ENCODE results near the gene NUDC.
"Not testable (repeated sequence)": the region's sequence is repeated elsewhere in the genome, so short reads cannot be mapped to it uniquely, and the experiment has no call there.

Gene NUDC

GRCh38 chr1:26911399-26912146 lies 10.0 kb upstream of the NUDC start:
- DNase-seq (ENCODE audit: low read depth): no peak

- no peak for DNase-seq (ENCODE audit: low read depth)
Measured at GRCh38 chr1:26912147-26912490, 9.4 kb upstream of the NUDC start.

GRCh38 chr1:26913389-26913753 lies 8.2 kb upstream of the NUDC start:
- DNase-seq (ENCODE audit: low read depth): no peak

- DNase-seq (ENCODE audit: low read depth): peak; percentile 40
Measured at GRCh38 chr1:26913754-26914619, 7.6 kb upstream of the NUDC start, which contains the start of gene NR0B2. Gene NR0B2, minus strand, starts transcription at chr1:26913975. Its CDS starts 35 bp downstream, at chr1:26913940.

- no peak for DNase-seq (ENCODE audit: low read depth)
Measured at GRCh38 chr1:26915204-26915842, 6.2 kb upstream of the NUDC start.

- DNase-seq (ENCODE audit: low read depth): no peak
Measured at GRCh38 chr1:26921126-26921539, 410 bp upstream of the NUDC start.

- no peak for DNase-seq (ENCODE audit: low read depth)
Measured at GRCh38 chr1:26922431-26922729, 837 bp downstream of the NUDC start.

GRCh38 chr1:26922901-26923300 lies 1.4 kb downstream of the NUDC start:
- DNase-seq (ENCODE audit: low read depth): no peak

GRCh38 chr1:26923711-26924110 lies 2.2 kb downstream of the NUDC start:
- no peak for DNase-seq (ENCODE audit: low read depth)

- no peak for DNase-seq (ENCODE audit: low read depth)
Measured at GRCh38 chr1:26932531-26932930, 11.0 kb downstream of the NUDC start.

GRCh38 chr1:26936823-26937222 lies 15.3 kb downstream of the NUDC start:
- DNase-seq (ENCODE audit: low read depth): no peak

GRCh38 chr1:26938004-26938658 lies 16.6 kb downstream of the NUDC start:
- DNase-seq (ENCODE audit: low read depth): no peak

GRCh38 chr1:26938659-26939025 lies 17.1 kb downstream of the NUDC start:
- no peak for DNase-seq (ENCODE audit: low read depth)

GRCh38 chr1:26941311-26941710 lies 19.8 kb downstream of the NUDC start:
- DNase-seq (ENCODE audit: low read depth): no peak

- DNase-seq (ENCODE audit: low read depth): no peak
Measured at GRCh38 chr1:26942656-26943055, 21.1 kb downstream of the NUDC start.

- DNase-seq (ENCODE audit: low read depth): no peak
Measured at GRCh38 chr1:26945138-26945537, 23.6 kb downstream of the NUDC start.

GRCh38 chr1:26945728-26946127 lies 24.2 kb downstream of the NUDC start:
- DNase-seq (ENCODE audit: low read depth): no peak

- no peak for DNase-seq (ENCODE audit: low read depth)
Measured at GRCh38 chr1:26946270-26946669, 24.7 kb downstream of the NUDC start.

GRCh38 chr1:26948725-26949057 lies 27.1 kb downstream of the NUDC start:
- DNase-seq (ENCODE audit: low read depth): not testable (repeated sequence)

- DNase-seq (ENCODE audit: low read depth): no peak
Measured at GRCh38 chr1:26949266-26949925, 27.9 kb downstream of the NUDC start.

- no peak for DNase-seq (ENCODE audit: low read depth)
Measured at GRCh38 chr1:26949926-26950319, 28.4 kb downstream of the NUDC start.

GRCh38 chr1:26950602-26951001 lies 29.1 kb downstream of the NUDC start:
- no peak for DNase-seq (ENCODE audit: low read depth)
